Loucy (cell line): ENCODE measurements around the gene FSTL4.

Experiments used
- H2AFZ ChIP-seq: fragments of 200-600 bp; sonication (generic); 2 replicates; pipeline ENCODE4 v1.6.0; 2016; ENCODE audit warnings: antibody characterized with exemption, mild to moderate bottlenecking, low read length, moderate library complexity
- H3F3A ChIP-seq: fragments of 200-600 bp; 2 replicates; pipeline ENCODE4 v1.6.0; 2016; ENCODE audit warnings: antibody characterized with exemption, low read depth, mild to moderate bottlenecking
- H3K27me3 ChIP-seq: fragments of 200-600 bp; sonication (generic); 2 replicates; pipeline ENCODE4 v1.6.1; 2014; ENCODE audit warnings: low read length, mild to moderate bottlenecking; ENCODE audit not compliant: insufficient read depth, poor library complexity, severe bottlenecking
- H3K36me3 ChIP-seq: fragments of 200-600 bp; sonication (generic); 2 replicates; pipeline ENCODE4 v1.6.1; 2016; ENCODE audit warnings: low read length; ENCODE audit not compliant: insufficient read depth
- H3K4me1 ChIP-seq: fragments of 200-600 bp; sonication (generic); 2 replicates; pipeline ENCODE4 v1.5.1; 2014; ENCODE audit warnings: low read length, mild to moderate bottlenecking; ENCODE audit not compliant: insufficient read depth, poor library complexity, severe bottlenecking
- H3K4me2 ChIP-seq: fragments of 200-600 bp; sonication (generic); 2 replicates; pipeline ENCODE4 v1.6.0; 2014; ENCODE audit warnings: antibody characterized with exemption, low read length, low read depth, mild to moderate bottlenecking; ENCODE audit not compliant: poor library complexity, severe bottlenecking
- H3K4me3 ChIP-seq: fragments of 200-600 bp; sonication (generic); 2 replicates; pipeline ENCODE4 v1.5.1; 2014; ENCODE audit warnings: low read length, mild to moderate bottlenecking, mixed read lengths; ENCODE audit not compliant: poor library complexity, severe bottlenecking
- H3K79me2 ChIP-seq: fragments of 200-600 bp; sonication (generic); 2 replicates; pipeline ENCODE4 v1.6.1; 2014; ENCODE audit warnings: low read length; ENCODE audit not compliant: insufficient read depth
- H3K9ac ChIP-seq: fragments of 200-600 bp; sonication (generic); 2 replicates; pipeline ENCODE4 v1.6.0; 2014; ENCODE audit warnings: mild to moderate bottlenecking, low read depth, low read length, moderate library complexity; ENCODE audit not compliant: poor library complexity, severe bottlenecking
- H3K9me2 ChIP-seq: fragments of 200-600 bp; sonication (generic); replicated peaks from 2 replicates; pipeline ENCODE4 v1.6.1; 2016; ENCODE audit warnings: low read depth, low read length, mixed read lengths
- H3K9me3 ChIP-seq: fragments of 200-600 bp; sonication (generic); 2 replicates; pipeline ENCODE4 v1.6.1; 2014; ENCODE audit warnings: mild to moderate bottlenecking, antibody characterized with exemption, low read length, low read depth; ENCODE audit not compliant: insufficient read depth
- H4K20me1 ChIP-seq: fragments of 200-600 bp; sonication (generic); 2 replicates; pipeline ENCODE4 v1.6.0; 2014; ENCODE audit warnings: antibody characterized with exemption, low read length, mild to moderate bottlenecking; ENCODE audit not compliant: insufficient read depth, poor library complexity, severe bottlenecking
- EZH2phosphoT487 ChIP-seq: fragments of 200-600 bp; IDR thresholded peaks from 2 replicates; pipeline ENCODE4 v1.6.1; 2018; ENCODE audit warnings: antibody characterized with exemption, mild to moderate bottlenecking, moderate library complexity, borderline replicate concordance
- TF ChIP-seq, protein P1 (sequence below): fragments of 200-600 bp; sonication (generic); conservative IDR thresholded peaks from 2 replicates; pipeline ENCODE4 v1.5.1; 2014; ENCODE audit warnings: mild to moderate bottlenecking, antibody characterized with exemption, low read length

FSTL4 gene

DNA sequence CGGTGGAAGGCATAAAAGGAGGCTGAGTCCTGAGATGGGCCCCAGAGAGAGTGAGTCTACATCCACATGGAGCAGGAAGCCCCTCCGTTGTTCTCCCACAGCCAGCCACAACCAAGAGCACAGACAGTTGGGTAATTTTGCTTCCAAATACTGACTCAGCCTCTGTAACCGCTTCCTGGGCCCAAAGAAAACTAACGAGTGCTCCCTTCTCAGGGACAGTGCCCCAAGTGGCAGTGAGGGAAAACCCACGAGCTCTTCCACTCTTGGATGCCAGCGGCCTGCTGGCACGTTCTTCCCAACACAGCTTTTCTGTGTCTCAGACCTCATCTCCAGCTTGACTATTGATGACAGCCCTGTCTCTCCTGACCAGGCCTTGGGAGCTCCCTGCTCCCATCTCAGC, 207.6 kb downstream of the FSTL4 start:
- no peaks in the 10 kb centered on the region for H3K36me3 ChIP-seq
- H3K9me3 ChIP-seq: no peaks in the 10 kb centered on the region
- peaks cover 2% of the 10 kb centered on the region for H3K4me1 ChIP-seq
- H3K4me2 ChIP-seq: no peak overlapping the region
- H3F3A ChIP-seq: no peaks in the 10 kb centered on the region
- TF ChIP-seq EZH2phosphoT487: no peak
- TF ChIP-seq, protein P1, sequence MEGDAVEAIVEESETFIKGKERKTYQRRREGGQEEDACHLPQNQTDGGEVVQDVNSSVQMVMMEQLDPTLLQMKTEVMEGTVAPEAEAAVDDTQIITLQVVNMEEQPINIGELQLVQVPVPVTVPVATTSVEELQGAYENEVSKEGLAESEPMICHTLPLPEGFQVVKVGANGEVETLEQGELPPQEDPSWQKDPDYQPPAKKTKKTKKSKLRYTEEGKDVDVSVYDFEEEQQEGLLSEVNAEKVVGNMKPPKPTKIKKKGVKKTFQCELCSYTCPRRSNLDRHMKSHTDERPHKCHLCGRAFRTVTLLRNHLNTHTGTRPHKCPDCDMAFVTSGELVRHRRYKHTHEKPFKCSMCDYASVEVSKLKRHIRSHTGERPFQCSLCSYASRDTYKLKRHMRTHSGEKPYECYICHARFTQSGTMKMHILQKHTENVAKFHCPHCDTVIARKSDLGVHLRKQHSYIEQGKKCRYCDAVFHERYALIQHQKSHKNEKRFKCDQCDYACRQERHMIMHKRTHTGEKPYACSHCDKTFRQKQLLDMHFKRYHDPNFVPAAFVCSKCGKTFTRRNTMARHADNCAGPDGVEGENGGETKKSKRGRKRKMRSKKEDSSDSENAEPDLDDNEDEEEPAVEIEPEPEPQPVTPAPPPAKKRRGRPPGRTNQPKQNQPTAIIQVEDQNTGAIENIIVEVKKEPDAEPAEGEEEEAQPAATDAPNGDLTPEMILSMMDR: peak; percentile 20; the same call in 1 of the 2 replicates
- no peaks in the 10 kb centered on the region for H3K9me2 ChIP-seq
- no peaks in the 10 kb centered on the region for H3K27me3 ChIP-seq
- no peak overlapping the region for H3K9ac ChIP-seq
- H3K79me2 ChIP-seq: no peaks in the 10 kb centered on the region
- H2AFZ ChIP-seq: no peak overlapping the region
- H4K20me1 ChIP-seq: no peaks in the 10 kb centered on the region
- H3K4me3 ChIP-seq: no peak overlapping the region

DNA sequence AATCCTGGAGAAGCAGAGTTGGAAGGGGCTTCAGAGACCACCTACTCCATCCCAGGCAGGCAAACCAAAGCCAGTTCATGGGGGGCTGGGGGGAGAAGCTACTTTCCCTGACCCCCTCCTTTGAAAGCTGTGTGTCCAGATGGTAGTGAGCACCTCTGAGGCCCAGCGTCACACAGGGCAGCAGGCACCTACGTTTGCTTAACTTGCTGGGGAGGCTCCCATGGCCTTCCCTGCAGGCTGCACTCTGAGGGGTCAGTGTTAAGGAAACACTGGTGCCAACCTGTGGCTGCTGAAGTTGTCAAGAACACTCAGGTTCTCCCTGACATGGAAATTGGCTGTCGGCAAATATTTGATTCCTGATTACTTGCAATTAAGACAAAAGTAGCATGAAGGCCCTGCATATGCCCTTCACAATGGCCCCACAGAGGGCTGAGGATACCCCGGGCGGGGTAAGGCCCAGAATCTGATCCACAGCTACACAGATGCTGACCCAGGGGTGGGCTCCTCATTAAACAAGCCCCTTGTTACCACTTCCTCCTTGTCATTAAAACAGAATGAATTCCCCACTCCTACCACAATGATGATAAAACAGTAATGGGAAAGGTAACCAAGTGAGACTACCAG, 208.5 kb downstream of the FSTL4 start:
- no peak overlapping the region for H3K4me2 ChIP-seq
- no peaks in the 10 kb centered on the region for H3F3A ChIP-seq
- no peaks in the 10 kb centered on the region for H3K27me3 ChIP-seq
- H3K4me3 ChIP-seq: no peak overlapping the region
- TF ChIP-seq, protein P1: no peak
- no peak for TF ChIP-seq EZH2phosphoT487
- H3K9me2 ChIP-seq: no peaks in the 10 kb centered on the region
- no peaks in the 10 kb centered on the region for H3K36me3 ChIP-seq
- H3K9ac ChIP-seq: no peak overlapping the region
- H3K9me3 ChIP-seq: no peaks in the 10 kb centered on the region
- no peaks in the 10 kb centered on the region for H4K20me1 ChIP-seq
- H2AFZ ChIP-seq: no peak overlapping the region
- peaks cover 2% of the 10 kb centered on the region for H3K4me1 ChIP-seq
- no peaks in the 10 kb centered on the region for H3K79me2 ChIP-seq

DNA sequence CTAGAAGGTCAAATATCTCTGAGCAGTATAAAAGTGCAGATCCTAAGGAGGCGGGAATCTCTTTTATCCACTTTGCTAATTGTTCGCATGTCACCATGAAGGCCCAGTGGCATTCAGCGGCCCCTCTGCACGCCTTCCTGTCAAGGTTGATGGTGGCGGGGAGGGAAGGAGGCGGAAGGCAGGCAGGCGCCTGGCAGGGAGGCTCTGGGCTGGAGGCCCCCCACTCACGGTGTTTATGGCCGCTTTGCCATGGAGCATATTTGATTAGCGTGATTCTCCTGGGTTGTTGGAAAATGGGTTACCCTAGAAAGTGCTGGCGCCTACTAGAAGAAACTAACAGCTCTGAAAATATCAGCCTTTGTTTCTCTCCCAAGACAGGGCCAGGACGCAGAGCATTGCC, 209.6 kb downstream of the FSTL4 start:
- H3K4me2 ChIP-seq: no peak overlapping the region
- no peak overlapping the region for H2AFZ ChIP-seq
- no peaks in the 10 kb centered on the region for H3K9me3 ChIP-seq
- H3K36me3 ChIP-seq: no peaks in the 10 kb centered on the region
- peaks cover 6% of the 10 kb centered on the region for H3K4me1 ChIP-seq
- no peaks in the 10 kb centered on the region for H3K27me3 ChIP-seq
- H3K9me2 ChIP-seq: no peaks in the 10 kb centered on the region
- H3K4me3 ChIP-seq: no peak overlapping the region
- no peak for TF ChIP-seq EZH2phosphoT487
- TF ChIP-seq, protein P1: no peak
- H4K20me1 ChIP-seq: no peaks in the 10 kb centered on the region
- H3K9ac ChIP-seq: no peak overlapping the region
- H3K79me2 ChIP-seq: no peaks in the 10 kb centered on the region
- no peaks in the 10 kb centered on the region for H3F3A ChIP-seq
